OCI-LY3 (cell line): ENCODE measurements around the gene NR2F1.
A peak's percentile ranks its signal among the peaks of the same experiment; 100 is the strongest.

Source experiments
- H2AFZ ChIP-seq: fragments of 200-600, 300-600 bp; shearing (Covaris generic); 2 replicates; pipeline ENCODE4 v1.6.0; 2014; ENCODE audit warnings: antibody characterized with exemption, low read depth, low read length
- H3K27ac ChIP-seq: fragments of 200-600, 300-600 bp; sonication (generic); 2 replicates; pipeline ENCODE4 v1.5.1; 2014; ENCODE audit warnings: mild to moderate bottlenecking, low read length, moderate library complexity, mixed read lengths
- H3K27me3 ChIP-seq: fragments of 200-600, 300-600 bp; sonication (generic); 2 replicates; pipeline ENCODE4 v1.6.1; 2014; ENCODE audit warnings: low read depth, low read length, mixed read lengths
- H3K36me3 ChIP-seq: fragments of 200-600, 300-600 bp; sonication (generic); replicated peaks from 2 replicates; pipeline ENCODE3; 2014; ENCODE audit warnings: low read depth, low read length, mixed read lengths
- H3K4me1 ChIP-seq: fragments of 300-600, 200-600 bp; sonication (generic); 2 replicates; pipeline ENCODE4 v1.6.1; 2014; ENCODE audit warnings: low read length, mixed read lengths
- H3K4me2 ChIP-seq: fragments of 200-600, 300-600 bp; sonication (generic); 2 replicates; pipeline ENCODE4 v1.6.1; 2014; ENCODE audit warnings: low read length, mixed read lengths
- H3K4me3 ChIP-seq: fragments of 300-600, 200-600 bp; sonication (generic); 2 replicates; pipeline ENCODE4 v1.5.1; 2014; ENCODE audit warnings: antibody characterized with exemption, mild to moderate bottlenecking, low read length, moderate library complexity
- H3K79me2 ChIP-seq: fragments of 300-600, 200-600 bp; shearing (Covaris generic); 2 replicates; pipeline ENCODE4 v1.6.1; 2014; ENCODE audit warnings: mild to moderate bottlenecking, low read length, mixed read lengths
- H3K9ac ChIP-seq: fragments of 300-600, 200-600 bp; shearing (Covaris generic); 2 replicates; pipeline ENCODE4 v1.6.0; 2014; ENCODE audit warnings: mild to moderate bottlenecking, low read length, moderate library complexity
- H3K9me3 ChIP-seq: fragments of 200-600, 300-600 bp; shearing (Covaris generic); 2 replicates; pipeline ENCODE4 v1.6.1; 2014; ENCODE audit warnings: low read length, mixed read lengths; ENCODE audit not compliant: insufficient read depth
- H4K20me1 ChIP-seq: fragments of 200-600, 300-600 bp; sonication (generic); 2 replicates; pipeline ENCODE4 v1.6.1; 2016; ENCODE audit warnings: low read length, mixed read lengths; ENCODE audit not compliant: insufficient read depth
- EZH2phosphoT487 ChIP-seq: fragments of 200-600 bp; shearing (Covaris generic); IDR thresholded peaks from 2 replicates; pipeline ENCODE4 v1.6.1; 2018; ENCODE audit warnings: antibody characterized with exemption, mixed run types, low read depth
- TF ChIP-seq, protein P1 (sequence below): fragments of 200-600, 300-600 bp; sonication (generic); IDR thresholded peaks from 2 replicates; pipeline ENCODE4 v1.5.1; 2014; ENCODE audit warnings: antibody characterized with exemption, low read length, low read depth

Gene NR2F1

GRCh38 chr5:93588352-93589151, 5.5 kb downstream of the NR2F1 start:
- H3K9ac ChIP-seq = no peak overlapping the region
- H3K4me1 ChIP-seq = peaks cover 12% of the 10 kb centered on the region
- no peak overlapping the region for H3K4me2 ChIP-seq
- no peak overlapping the region for H3K4me3 ChIP-seq
- no peaks in the 10 kb centered on the region for H4K20me1 ChIP-seq
- 0 out of 2 replicates have a peak, but pooled peaks cover 3% of the 10 kb centered on the region for H3K27me3 ChIP-seq
- H3K79me2 ChIP-seq = no peaks in the 10 kb centered on the region
- no peak overlapping the region for H3K27ac ChIP-seq
- TF ChIP-seq EZH2phosphoT487 = no peak
- TF ChIP-seq, protein P1, sequence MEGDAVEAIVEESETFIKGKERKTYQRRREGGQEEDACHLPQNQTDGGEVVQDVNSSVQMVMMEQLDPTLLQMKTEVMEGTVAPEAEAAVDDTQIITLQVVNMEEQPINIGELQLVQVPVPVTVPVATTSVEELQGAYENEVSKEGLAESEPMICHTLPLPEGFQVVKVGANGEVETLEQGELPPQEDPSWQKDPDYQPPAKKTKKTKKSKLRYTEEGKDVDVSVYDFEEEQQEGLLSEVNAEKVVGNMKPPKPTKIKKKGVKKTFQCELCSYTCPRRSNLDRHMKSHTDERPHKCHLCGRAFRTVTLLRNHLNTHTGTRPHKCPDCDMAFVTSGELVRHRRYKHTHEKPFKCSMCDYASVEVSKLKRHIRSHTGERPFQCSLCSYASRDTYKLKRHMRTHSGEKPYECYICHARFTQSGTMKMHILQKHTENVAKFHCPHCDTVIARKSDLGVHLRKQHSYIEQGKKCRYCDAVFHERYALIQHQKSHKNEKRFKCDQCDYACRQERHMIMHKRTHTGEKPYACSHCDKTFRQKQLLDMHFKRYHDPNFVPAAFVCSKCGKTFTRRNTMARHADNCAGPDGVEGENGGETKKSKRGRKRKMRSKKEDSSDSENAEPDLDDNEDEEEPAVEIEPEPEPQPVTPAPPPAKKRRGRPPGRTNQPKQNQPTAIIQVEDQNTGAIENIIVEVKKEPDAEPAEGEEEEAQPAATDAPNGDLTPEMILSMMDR = no peak
- H3K36me3 ChIP-seq = no peaks in the 10 kb centered on the region
- no peak overlapping the region for H2AFZ ChIP-seq
- no peaks in the 10 kb centered on the region for H3K9me3 ChIP-seq

DNA sequence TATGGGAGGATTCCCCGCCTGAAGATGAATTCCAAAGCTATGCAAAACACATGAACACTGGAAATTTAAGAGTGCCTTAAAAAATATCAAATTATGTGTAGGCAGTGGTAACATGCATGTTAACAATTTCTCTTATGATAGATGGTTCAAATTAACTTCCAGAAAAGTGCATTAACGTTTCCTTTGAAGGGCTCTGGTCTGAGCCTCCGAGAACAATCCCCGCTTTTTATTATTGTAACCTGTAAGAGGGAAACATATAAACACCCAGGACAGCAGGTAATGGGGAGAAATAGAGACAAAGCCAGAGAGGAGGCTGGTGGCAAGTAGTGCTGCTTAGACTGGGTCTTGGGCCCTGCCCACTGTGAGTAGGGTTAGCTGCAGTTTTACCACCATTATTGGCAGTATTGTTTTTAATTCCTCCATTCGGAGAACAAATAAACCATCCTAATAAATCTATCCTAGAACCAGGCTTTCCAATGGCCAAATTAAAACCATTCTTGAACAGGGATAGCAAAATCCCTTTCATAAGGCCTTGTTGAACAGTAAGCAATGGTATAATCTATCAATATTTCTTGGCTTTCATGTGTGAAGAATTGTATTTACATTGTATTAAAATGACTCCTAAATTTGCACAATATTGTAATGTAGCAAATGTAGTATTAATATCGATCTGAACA, 6.3 kb downstream of the NR2F1 start:
- no peak overlapping the region for H3K4me2 ChIP-seq

GRCh38 chr5:93589829-93590215, 6.8 kb downstream of the NR2F1 start:
- no peak for TF ChIP-seq EZH2phosphoT487
- TF ChIP-seq, protein P1 = peak; percentile 8; the same call in 1 of the 2 replicates
- H4K20me1 ChIP-seq = no peaks in the 10 kb centered on the region
- H3K4me2 ChIP-seq = no peak overlapping the region
- no peak overlapping the region for H3K9ac ChIP-seq
- H3K27ac ChIP-seq = no peak overlapping the region
- H3K79me2 ChIP-seq = no peaks in the 10 kb centered on the region
- no peak overlapping the region for H3K4me3 ChIP-seq
- H3K4me1 ChIP-seq = peaks cover 12% of the 10 kb centered on the region
- H2AFZ ChIP-seq = no peak overlapping the region
- no peaks in the 10 kb centered on the region for H3K36me3 ChIP-seq
- H3K9me3 ChIP-seq = no peaks in the 10 kb centered on the region
- 0 out of 2 replicates have a peak, but pooled peaks cover 3% of the 10 kb centered on the region for H3K27me3 ChIP-seq

More for the DNA sequence above, 6.3 kb downstream of the NR2F1 start:
- no peaks in the 10 kb centered on the region for H4K20me1 ChIP-seq
- no peak for TF ChIP-seq EZH2phosphoT487
- TF ChIP-seq, protein P1 = no peak
- no peaks in the 10 kb centered on the region for H3K9me3 ChIP-seq
- H3K36me3 ChIP-seq = no peaks in the 10 kb centered on the region
- no peak overlapping the region for H3K27ac ChIP-seq
- H3K9ac ChIP-seq = no peak overlapping the region
- H3K27me3 ChIP-seq = 0 out of 2 replicates have a peak, but pooled peaks cover 3% of the 10 kb centered on the region
- peaks cover 12% of the 10 kb centered on the region for H3K4me1 ChIP-seq
- no peaks in the 10 kb centered on the region for H3K79me2 ChIP-seq
- no peak overlapping the region for H2AFZ ChIP-seq
- no peak overlapping the region for H3K4me3 ChIP-seq

DNA sequence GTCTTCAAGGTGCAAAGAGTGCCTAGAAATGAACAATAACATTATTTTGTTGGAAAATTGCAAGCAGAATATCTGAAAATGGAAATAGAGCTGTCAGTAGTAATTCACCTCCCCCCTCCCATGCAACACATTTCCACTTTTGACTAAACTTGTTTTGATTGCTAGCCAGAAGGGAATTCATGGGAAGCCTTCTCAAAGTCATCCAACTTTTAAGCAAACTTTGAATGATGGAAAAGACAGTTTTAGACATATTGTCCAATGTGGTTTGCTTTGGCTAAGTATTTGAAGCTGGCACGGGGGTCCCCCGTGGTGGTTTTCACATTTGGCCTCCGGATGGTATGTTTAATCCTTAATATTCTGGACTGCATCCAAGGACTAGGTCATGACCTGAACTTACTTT, 7.5 kb downstream of the NR2F1 start:
- Histone ChIP-seq H3K27ac (no peak overlapping the region), H3K9ac (no peak overlapping the region), H2AFZ (no peak overlapping the region), H3K27me3 (0 out of 2 replicates have a peak, but pooled peaks cover 3% of the 10 kb centered on the region), H3K79me2 (no peaks in the 10 kb centered on the region), H3K36me3 (no peaks in the 10 kb centered on the region), H4K20me1 (no peaks in the 10 kb centered on the region), H3K4me3 (no peak overlapping the region), H3K9me3 (no peaks in the 10 kb centered on the region), H3K4me2 (no peak overlapping the region), H3K4me1 (peaks cover 12% of the 10 kb centered on the region)
- TF ChIP-seq, protein P1 = no peak
- no peak for TF ChIP-seq EZH2phosphoT487
